SKM-1 treated with dmso at 0.1 percent for 144 hours (cell line): ENCODE results near the gene B3GNT9.
A peak's percentile ranks its signal among the peaks of the same experiment; 100 is the strongest.

ENCODE experiments used
- DNase-seq: peaks from one replicate; lab custom pipeline; 2025; ENCODE audit not compliant: unreplicated experiment; lab: John Stamatoyannopoulos, UW

B3GNT9 gene

GRCh38 chr16:67169642-67170167, 18.9 kb upstream of the B3GNT9 start:
- DNase-seq: no peak

GRCh38 chr16:67169011-67169451, 18.2 kb upstream of the B3GNT9 start:
- DNase-seq: no peak

GRCh38 chr16:67167588-67167987, 16.8 kb upstream of the B3GNT9 start:
- no peak for DNase-seq

GRCh38 chr16:67166598-67167168, 15.9 kb upstream of the B3GNT9 start:
- no peak for DNase-seq

- DNase-seq: no peak
Observed at GRCh38 chr16:67166110-67166547, 15.3 kb upstream of the B3GNT9 start.

GRCh38 chr16:67165121-67166078, 14.6 kb upstream of the B3GNT9 start:
- no peak for DNase-seq

GRCh38 chr16:67164599-67165061, 13.8 kb upstream of the B3GNT9 start, which contains the start of gene HSF4:
Gene HSF4, plus strand, starts transcription at chr16:67164745. Its CDS starts 67 bp downstream, at chr16:67164812.
- no peak for DNase-seq

- no peak for DNase-seq
Observed at GRCh38 chr16:67163999-67164558, 13.3 kb upstream of the B3GNT9 start.

- no peak for DNase-seq
Observed at GRCh38 chr16:67163164-67163998, 12.6 kb upstream of the B3GNT9 start.

- no peak for DNase-seq
Observed at GRCh38 chr16:67162506-67163163, 11.8 kb upstream of the B3GNT9 start.

- DNase-seq: no peak
Observed at GRCh38 chr16:67161595-67162058, 10.8 kb upstream of the B3GNT9 start.

- no peak for DNase-seq
Observed at GRCh38 chr16:67158637-67159600, 8.1 kb upstream of the B3GNT9 start.

GRCh38 chr16:67157892-67158635, 7.3 kb upstream of the B3GNT9 start:
- no peak for DNase-seq

- DNase-seq: no peak
Observed at GRCh38 chr16:67157106-67157748, 6.4 kb upstream of the B3GNT9 start.

- DNase-seq: no peak
Observed at GRCh38 chr16:67156143-67156844, 5.5 kb upstream of the B3GNT9 start.

GRCh38 chr16:67155295-67156142, 4.7 kb upstream of the B3GNT9 start:
- DNase-seq: peak; percentile 58
